ENCODE data around the gene ANKS6.

ANKS6 gene

GRCh38 chr9:98796364-98797101 is at the start of gene ANKS6:
TSS of gene ANKS6 (minus strand) at chr9:98796555. CDS start at chr9:98796491, 64 bp downstream.
- peak; percentile 55 for DNase-seq

GRCh38 chr9:98846081-98846480 is 49.7 kb upstream of the ANKS6 start:
- no peak for DNase-seq

GRCh38 chr9:98842510-98842909 is 46.2 kb upstream of the ANKS6 start:
- no peak for DNase-seq

- no peak for DNase-seq
Measured at GRCh38 chr9:98839724-98840123, 43.4 kb upstream of the ANKS6 start.

- no peak for DNase-seq
Measured at GRCh38 chr9:98838868-98839565, 42.7 kb upstream of the ANKS6 start.

- DNase-seq = no peak
Measured at GRCh38 chr9:98838155-98838867, 42.0 kb upstream of the ANKS6 start.

- DNase-seq = no peak
Measured at GRCh38 chr9:98837516-98837915, 41.2 kb upstream of the ANKS6 start.

- no peak for DNase-seq
Measured at GRCh38 chr9:98836206-98836605, 39.9 kb upstream of the ANKS6 start.

- DNase-seq = no peak
Measured at GRCh38 chr9:98834386-98834785, 38.0 kb upstream of the ANKS6 start.

- no peak for DNase-seq
Measured at GRCh38 chr9:98833090-98833956, 37.0 kb upstream of the ANKS6 start.

- no peak for DNase-seq
Measured at GRCh38 chr9:98832768-98833089, 36.4 kb upstream of the ANKS6 start.

- no peak for DNase-seq
Measured at GRCh38 chr9:98831696-98832095, 35.3 kb upstream of the ANKS6 start.

GRCh38 chr9:98830554-98830953 is 34.2 kb upstream of the ANKS6 start:
- no peak for DNase-seq

- no peak for DNase-seq
Measured at GRCh38 chr9:98829766-98830165, 33.4 kb upstream of the ANKS6 start.

- no peak for DNase-seq
Measured at GRCh38 chr9:98826716-98827115, 30.4 kb upstream of the ANKS6 start.

- no peak for DNase-seq
Measured at GRCh38 chr9:98825414-98825813, 29.1 kb upstream of the ANKS6 start.

GRCh38 chr9:98823666-98824334 is 27.4 kb upstream of the ANKS6 start:
- DNase-seq = no peak

GRCh38 chr9:98822661-98823060 is 26.3 kb upstream of the ANKS6 start:
- no peak for DNase-seq

GRCh38 chr9:98821831-98822230 is 25.5 kb upstream of the ANKS6 start:
- DNase-seq = no peak

- DNase-seq = no peak
Measured at GRCh38 chr9:98819231-98819630, 22.9 kb upstream of the ANKS6 start.

- no peak for DNase-seq
Measured at GRCh38 chr9:98818764-98819163, 22.4 kb upstream of the ANKS6 start.

- DNase-seq = no peak
Measured at GRCh38 chr9:98815391-98815951, 19.1 kb upstream of the ANKS6 start.
